ENCODE results near the gene LFNG.

Gene LFNG

GRCh38 chr7:2483494-2483893, 36.1 kb upstream of the LFNG start:
- DNase-seq, result no peak

- no peak for DNase-seq
Observed at GRCh38 chr7:2484868-2485267, 34.7 kb upstream of the LFNG start.

GRCh38 chr7:2487586-2488271, 31.8 kb upstream of the LFNG start:
- no peak for DNase-seq

GRCh38 chr7:2488272-2488645, 31.3 kb upstream of the LFNG start:
- DNase-seq, result no peak

- DNase-seq, result no peak
Observed at GRCh38 chr7:2488681-2489080, 30.9 kb upstream of the LFNG start.

- DNase-seq, result no peak
Observed at GRCh38 chr7:2490181-2490651, 29.4 kb upstream of the LFNG start.

- no peak for DNase-seq
Observed at GRCh38 chr7:2492038-2492437, 27.5 kb upstream of the LFNG start.

- no peak for DNase-seq
Observed at GRCh38 chr7:2493205-2494164, 26.1 kb upstream of the LFNG start.

- DNase-seq, result no peak
Observed at GRCh38 chr7:2494191-2495130, 25.1 kb upstream of the LFNG start.

- no peak for DNase-seq
Observed at GRCh38 chr7:2495418-2496299, 23.9 kb upstream of the LFNG start.

GRCh38 chr7:2496375-2496774, 23.2 kb upstream of the LFNG start:
- no peak for DNase-seq

- DNase-seq, result no peak
Observed at GRCh38 chr7:2497065-2497464, 22.5 kb upstream of the LFNG start.

- no peak for DNase-seq
Observed at GRCh38 chr7:2497500-2498336, 21.9 kb upstream of the LFNG start.

GRCh38 chr7:2498708-2499107, 20.9 kb upstream of the LFNG start:
- DNase-seq, result no peak

GRCh38 chr7:2499181-2499580, 20.4 kb upstream of the LFNG start:
- DNase-seq, result no peak

- no peak for DNase-seq
Observed at GRCh38 chr7:2499719-2500430, 19.7 kb upstream of the LFNG start.

- no peak for DNase-seq
Observed at GRCh38 chr7:2500701-2501100, 18.9 kb upstream of the LFNG start.

- DNase-seq, result no peak
Observed at GRCh38 chr7:2501947-2502646, 17.5 kb upstream of the LFNG start.

- DNase-seq, result no peak
Observed at GRCh38 chr7:2502647-2502966, 17.0 kb upstream of the LFNG start.
